B cell (primary cell): ENCODE measurements around the gene ZNF524.

Experiments
- EZH2 ChIP-seq: IDR thresholded peaks from 2 replicates; pipeline ENCODE4 v1.6.1; 2012; ENCODE audit warnings: borderline replicate concordance, low read depth, mild to moderate bottlenecking, moderate library complexity, low read length; ENCODE audit not compliant: insufficient read depth, poor library complexity, severe bottlenecking
- TF ChIP-seq, protein P1 (sequence below): fragments of 200-600 bp; IDR thresholded peaks from one replicate; pipeline ENCODE4 v1.8.0; 2022; ENCODE audit warnings: antibody characterized with exemption, mild to moderate bottlenecking

DNA sequence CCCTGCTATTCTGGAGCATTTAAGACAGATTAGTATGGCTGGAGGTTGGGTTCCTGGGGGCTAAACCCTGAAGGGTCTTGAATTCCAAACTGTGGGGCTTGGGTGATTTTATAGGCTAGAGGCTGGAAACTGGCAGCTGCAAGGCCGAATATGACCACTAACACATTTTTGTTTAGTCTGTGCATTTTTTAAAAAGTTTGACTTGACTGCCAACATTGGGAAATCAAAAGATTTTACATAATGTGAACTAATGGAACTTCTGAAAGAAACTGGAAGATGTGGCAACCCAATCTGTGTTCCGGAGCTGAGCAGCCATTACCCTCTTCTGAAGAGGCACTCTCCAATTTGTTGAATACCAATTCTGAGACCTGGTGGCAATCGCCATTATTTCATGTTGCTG is 19.2 kb downstream of the ZNF524 start:
- TF ChIP-seq, protein P1, sequence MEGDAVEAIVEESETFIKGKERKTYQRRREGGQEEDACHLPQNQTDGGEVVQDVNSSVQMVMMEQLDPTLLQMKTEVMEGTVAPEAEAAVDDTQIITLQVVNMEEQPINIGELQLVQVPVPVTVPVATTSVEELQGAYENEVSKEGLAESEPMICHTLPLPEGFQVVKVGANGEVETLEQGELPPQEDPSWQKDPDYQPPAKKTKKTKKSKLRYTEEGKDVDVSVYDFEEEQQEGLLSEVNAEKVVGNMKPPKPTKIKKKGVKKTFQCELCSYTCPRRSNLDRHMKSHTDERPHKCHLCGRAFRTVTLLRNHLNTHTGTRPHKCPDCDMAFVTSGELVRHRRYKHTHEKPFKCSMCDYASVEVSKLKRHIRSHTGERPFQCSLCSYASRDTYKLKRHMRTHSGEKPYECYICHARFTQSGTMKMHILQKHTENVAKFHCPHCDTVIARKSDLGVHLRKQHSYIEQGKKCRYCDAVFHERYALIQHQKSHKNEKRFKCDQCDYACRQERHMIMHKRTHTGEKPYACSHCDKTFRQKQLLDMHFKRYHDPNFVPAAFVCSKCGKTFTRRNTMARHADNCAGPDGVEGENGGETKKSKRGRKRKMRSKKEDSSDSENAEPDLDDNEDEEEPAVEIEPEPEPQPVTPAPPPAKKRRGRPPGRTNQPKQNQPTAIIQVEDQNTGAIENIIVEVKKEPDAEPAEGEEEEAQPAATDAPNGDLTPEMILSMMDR, result no peak
- no peak for TF ChIP-seq EZH2
